ENCODE results near the gene HIPK3.

- TF ChIP-seq FOXP4 (CRISPR knock-in tag; IDR thresholded peaks at IDR 0.05; ENCODE audit: borderline replicate concordance) = no peak
- TF ChIP-seq CBX3 (IDR thresholded peaks at IDR 0.05; ENCODE audit: borderline replicate concordance in 1 of 2, low read length in 2 of 2) = no peak
- no peak for TF ChIP-seq SREBF2 (CRISPR knock-in tag; IDR thresholded peaks at IDR 0.05)
- no peak for TF ChIP-seq TARDBP (IDR thresholded peaks at IDR 0.05)
- TF ChIP-seq ZC3H11A (IDR thresholded peaks at IDR 0.05; ENCODE audit: low read depth, low read length) = no peak
Observed at GRCh38 chr11:33387996-33388395, 130.8 kb downstream of the HIPK3 start.
